IMR-90 (cell line): ENCODE measurements around the gene DDN.

ENCODE experiments used
- POLR2A ChIP-seq: IDR thresholded peaks from 2 replicates; pipeline ENCODE4 v1.6.1; 2012; ENCODE audit warnings: mild to moderate bottlenecking, low read depth, low read length
- RAD21 ChIP-seq: IDR thresholded peaks from 2 replicates; pipeline ENCODE4 v1.6.1; 2012; ENCODE audit warnings: low read length, improper control_type of control experiment

DNA sequence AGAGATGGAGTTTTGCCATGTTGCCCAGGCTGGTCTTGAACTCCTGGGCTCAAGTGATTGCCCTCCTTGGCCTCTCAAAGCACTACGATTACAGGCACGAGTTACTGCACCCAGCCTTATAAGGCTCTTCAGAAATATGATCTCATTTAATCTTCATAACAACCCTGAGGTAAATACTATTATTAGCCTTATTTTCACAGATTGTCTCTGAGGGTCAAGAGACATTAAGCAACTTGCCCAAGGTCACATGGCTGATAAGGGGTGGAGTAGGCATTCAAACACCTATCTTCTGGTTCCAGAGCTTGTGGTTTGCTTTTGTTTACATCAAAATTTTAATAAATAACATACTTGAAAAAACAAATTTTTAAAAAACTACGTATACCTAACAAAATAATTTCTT lies 14.3 kb upstream of the DDN start:
- TF ChIP-seq RAD21 = no peak
- TF ChIP-seq POLR2A = no peak
